HG03159 (cell line): ENCODE data around the gene SIM2.

Experiments used
- ATAC-seq: cut with Tn5 transposase; IDR thresholded peaks from one replicate; pipeline ENCODE4 v1.9.1; 2021; ENCODE audit warnings: mild to moderate bottlenecking, moderate library complexity; ENCODE audit not compliant: unreplicated experiment

SIM2 gene

DNA sequence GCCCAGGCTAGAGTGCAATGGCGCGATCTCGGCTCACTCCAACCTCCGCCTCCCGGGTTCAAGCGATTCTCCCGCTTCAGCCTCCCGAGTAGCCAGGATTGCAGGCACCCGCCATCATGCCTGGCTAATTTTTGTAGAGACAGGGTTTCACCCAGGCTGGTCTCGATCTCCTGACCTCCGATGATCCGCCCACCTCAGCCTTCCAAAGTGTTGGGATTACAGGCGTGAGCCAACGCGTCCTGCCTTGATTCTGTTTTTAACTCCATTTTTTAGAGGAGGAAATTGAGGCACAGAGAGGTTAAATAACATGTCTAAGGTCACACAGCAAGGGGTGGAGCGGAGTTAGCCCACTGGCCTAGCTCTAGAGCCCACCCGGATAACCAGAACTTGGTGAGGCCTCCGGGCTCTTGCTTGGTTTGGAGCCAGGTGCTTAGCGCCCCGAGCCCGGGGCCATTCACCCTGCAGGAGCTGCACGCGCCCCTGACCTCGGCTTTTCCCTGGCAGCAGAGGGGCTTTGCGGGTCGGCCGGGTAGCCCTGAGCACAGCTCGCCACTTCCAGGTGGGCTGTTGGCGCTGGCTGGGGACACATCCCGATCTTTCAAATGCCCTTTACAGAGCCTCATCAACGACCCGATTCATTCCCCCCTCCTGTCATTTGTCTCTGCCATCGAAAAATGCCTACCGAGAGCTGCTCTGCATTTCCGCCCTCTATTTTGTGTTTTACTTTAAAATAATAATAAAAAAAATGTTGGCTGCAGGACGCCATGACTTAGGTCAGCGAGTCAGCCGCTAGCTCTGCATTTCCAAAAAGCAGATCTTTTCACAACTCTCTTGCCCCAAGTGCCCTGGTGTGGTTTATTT is 11.2 kb downstream of the SIM2 start:
- no peak for ATAC-seq

GRCh38 chr21:36710729-36711048 is 11.8 kb downstream of the SIM2 start:
- ATAC-seq = no peak

GRCh38 chr21:36713746-36714145 is 14.8 kb downstream of the SIM2 start:
- ATAC-seq = no peak

GRCh38 chr21:36716387-36716786 is 17.5 kb downstream of the SIM2 start:
- ATAC-seq = no peak

- no peak for ATAC-seq
These were observed 17.9 kb downstream of the SIM2 start for GRCh38 chr21:36716836-36717235.

GRCh38 chr21:36717976-36718375 is 19.1 kb downstream of the SIM2 start:
- ATAC-seq = no peak

DNA sequence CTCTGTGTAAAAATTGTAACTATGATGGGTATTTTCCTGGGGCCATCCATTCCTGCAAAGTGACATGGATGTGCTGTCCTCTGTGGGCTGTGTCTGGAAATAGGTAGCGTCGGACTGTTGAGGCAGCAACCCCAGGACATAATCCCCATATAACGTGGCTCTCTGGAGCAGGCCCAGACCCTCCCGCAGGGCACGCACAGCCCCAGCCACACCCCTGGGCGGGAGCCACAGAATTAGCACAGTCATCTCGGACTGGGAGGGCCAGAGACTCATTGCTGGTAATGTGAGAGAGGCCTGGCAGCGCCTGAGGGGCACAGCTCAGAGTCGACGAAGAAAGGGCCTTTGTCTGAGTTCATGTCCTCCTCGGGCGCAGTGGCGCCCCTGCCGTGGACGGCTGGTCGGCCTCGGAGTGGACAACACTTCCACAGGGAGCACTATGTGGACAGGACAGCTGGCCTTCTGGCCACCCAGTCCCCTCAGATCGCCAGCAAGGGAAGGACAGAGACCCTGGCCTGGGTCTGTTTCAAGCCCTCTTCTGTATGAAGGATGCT is 20.1 kb downstream of the SIM2 start:
- ATAC-seq = no peak

DNA sequence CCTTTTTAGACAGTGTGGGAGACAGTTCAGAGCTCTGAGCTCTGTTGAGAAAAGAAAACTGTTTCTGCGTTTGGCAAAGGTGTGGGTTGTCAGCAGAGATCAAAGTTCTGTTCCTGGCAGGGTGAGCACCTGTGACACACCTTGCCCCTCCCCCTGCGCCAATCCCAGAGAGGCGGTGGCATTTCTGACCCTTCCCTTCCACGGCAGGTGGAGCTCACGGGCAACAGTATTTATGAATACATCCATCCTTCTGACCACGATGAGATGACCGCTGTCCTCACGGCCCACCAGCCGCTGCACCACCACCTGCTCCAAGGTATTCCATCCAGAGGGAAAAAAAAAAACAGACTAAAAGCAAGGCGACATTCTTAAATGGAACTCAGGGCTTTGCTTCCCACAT is 20.7 kb downstream of the SIM2 start:
- ATAC-seq = no peak

GRCh38 chr21:36721817-36722216 is 22.9 kb downstream of the SIM2 start:
- ATAC-seq = no peak

GRCh38 chr21:36722370-36723368 is 23.8 kb downstream of the SIM2 start:
- no peak for ATAC-seq

DNA sequence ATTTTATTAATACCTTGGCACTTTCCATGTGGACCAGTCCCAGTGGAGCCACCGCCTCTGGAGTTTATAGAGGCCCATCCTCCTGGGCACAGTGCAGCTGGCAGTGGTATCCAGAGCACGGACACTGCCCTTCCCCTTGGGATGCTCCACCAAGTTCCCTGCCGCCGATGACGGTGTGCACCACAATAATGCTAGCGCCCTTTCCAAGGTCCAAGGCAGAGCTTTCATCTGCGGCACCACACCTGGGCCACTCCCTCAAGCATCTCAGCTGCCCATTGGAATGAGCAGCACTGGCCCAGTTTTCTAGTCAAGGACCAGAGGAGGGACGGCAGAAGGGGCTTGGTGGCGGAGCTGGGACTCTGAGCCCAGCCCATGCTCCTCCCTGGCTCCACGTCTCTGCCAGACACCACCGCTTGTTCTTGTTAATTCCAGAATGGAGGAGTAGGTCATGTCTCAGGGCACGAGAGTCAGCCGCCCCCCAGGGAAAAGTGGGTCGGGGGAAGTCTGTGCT is 24.5 kb downstream of the SIM2 start:
- ATAC-seq = no peak

DNA sequence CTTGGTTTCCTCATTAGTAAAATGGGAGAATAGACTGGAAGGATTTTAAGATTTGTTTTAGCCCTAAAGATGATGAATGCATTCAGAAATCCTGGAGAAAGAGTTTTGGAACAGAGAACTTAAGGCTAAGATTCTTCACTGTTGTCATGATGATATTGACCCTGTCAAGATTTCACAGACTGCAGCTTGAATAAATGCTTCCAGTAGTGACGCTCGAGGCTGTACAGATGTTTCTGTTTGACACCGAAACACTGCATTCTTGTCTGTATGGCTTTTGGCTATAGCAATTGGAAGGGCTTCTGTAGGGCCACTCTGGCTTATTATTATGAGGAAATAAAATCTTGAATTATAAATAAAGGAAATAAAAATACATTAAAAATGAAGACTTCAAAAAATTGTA is 25.7 kb downstream of the SIM2 start:
- ATAC-seq = no peak

- ATAC-seq = no peak
These were observed 27.0 kb downstream of the SIM2 start for GRCh38 chr21:36725793-36726386.

- ATAC-seq = no peak
These were observed 29.0 kb downstream of the SIM2 start for GRCh38 chr21:36727866-36728265.

- no peak for ATAC-seq
These were observed 29.6 kb downstream of the SIM2 start for GRCh38 chr21:36728371-36729111.

GRCh38 chr21:36729310-36729970 is 30.5 kb downstream of the SIM2 start:
- no peak for ATAC-seq

DNA sequence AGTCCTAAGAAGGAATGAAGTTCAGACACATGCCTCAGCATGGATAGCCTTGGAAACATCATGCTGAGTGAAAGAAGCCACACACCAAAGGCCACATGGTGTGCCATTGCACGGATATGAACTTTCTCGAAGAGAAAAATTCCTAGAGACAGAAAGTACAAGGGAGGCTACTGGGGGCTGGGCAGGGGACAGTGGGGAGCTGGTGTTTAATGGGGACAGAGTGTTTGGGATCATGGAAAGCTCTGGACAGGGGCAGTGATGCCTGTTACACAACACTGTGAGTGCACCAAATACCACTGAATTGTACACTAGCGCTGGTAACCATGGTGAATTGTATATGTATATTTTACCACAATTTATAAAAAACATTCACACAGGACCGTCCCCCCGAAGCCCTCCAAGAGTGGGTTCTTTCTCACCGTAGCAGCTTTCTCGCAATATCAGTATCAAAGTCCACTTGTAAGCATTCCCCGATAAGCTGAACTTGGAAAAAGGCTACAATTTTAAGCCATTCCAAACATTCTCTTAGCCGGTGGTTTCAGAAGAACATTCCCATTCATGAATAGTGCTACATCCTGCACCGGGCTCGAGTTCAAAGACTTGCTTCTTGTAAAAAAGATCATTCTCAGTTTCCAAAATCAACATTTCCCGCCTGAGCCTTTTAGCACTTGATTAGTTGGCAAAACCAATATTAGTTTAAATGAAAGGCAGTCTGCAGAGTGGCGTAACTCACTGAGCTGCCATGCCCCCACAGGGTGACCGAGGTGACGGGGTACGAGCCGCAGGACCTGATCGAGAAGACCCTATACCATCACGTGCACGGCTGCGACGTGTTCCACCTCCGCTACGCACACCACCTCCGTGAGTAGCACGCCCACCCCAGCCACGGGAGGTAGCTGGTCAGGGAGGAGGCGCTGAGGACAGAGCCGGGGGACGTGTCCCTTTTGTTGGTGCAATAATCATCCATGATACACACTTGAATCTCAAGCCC is 31.7 kb downstream of the SIM2 start:
- no peak for ATAC-seq

DNA sequence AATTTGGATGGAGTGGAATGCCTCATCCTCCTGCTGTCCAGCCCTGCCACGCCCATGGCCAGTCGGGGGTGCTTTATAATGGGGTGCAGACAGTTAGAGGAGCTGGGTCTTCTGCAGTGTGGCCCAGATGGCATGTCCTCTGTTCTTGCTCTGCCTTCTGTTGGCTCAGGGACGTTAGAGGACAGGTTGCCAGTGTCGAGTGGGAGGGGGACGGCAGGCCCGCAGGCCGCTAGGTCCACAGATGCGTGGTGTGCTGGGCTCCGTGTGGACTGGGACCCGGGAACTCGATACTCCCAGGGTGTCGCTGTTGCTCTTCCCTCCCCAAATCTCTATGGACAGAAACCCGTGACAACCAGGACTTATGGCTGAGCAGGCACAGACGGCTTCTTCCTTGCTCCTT is 33.3 kb downstream of the SIM2 start:
- no peak for ATAC-seq

DNA sequence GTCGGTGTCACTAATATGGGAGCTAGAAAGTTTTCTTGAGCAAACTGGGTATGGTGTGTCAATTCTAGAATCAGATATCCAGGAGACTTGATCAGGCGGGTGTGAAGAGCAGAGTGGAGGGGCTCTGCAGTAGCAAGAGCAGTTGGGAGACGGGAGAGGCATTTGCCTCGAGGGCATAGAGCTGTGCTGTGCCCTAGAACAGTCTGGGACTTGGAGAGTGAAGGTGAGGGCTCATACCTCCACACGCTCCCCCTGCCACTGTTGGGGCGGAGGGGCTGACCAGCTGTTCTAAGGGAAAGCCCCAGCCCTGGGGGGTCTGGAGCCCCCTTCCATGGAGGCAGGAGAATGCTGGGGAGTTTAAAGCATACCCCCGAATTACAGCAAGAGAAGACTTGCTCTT is 33.8 kb downstream of the SIM2 start:
- ATAC-seq = no peak
